NCI-H146 treated with DMSO at 0.1 percent for 48 hours (cell line): ENCODE measurements around the gene SLC39A11.
"Not testable (repeated sequence)": the region's sequence is repeated elsewhere in the genome, so short reads cannot be mapped to it uniquely, and the experiment has no call there.

Experiments used
- DNase-seq: peaks from one replicate; lab custom pipeline; 2025; ENCODE audit not compliant: unreplicated experiment; lab: John Stamatoyannopoulos, UW

Gene SLC39A11

DNA sequence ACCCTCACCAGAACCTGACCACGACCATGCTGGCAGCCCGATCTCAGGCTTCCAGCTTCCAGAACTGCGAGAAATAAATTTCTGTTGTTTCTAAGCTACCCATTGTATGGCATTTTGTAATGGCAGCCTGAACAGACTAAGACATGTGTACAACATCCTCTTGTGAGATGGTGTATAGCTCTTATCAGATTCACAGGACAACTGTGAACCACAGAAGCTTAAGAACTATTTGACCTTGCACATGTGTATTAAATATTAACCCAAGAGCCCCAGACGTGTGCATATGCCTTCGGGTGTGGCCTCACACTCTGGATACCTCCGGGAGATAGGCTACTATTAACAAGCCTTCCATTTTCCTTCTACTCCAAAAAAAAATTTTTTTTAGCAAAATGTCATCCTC lies 248.9 kb downstream of the SLC39A11 start:
- DNase-seq: no peak

DNA sequence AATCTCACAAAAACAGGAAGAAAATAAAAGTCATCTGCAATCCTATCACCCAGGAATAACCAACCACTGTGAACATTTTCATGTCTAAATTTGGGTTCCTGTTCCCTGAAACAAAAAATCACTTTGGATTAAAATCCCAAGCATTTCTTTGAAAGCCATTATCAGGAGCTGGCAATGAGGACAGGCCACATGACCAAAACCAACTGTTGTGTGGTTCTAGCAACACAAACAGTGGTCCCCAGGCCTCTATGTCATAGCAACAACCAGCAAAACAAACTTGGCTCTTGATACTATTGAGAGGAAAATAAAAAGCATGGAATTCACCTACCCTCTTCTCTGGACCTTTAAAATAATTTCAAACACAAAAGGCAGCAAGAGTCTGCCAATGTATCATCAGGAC lies 252.5 kb downstream of the SLC39A11 start:
- no peak for DNase-seq

DNA sequence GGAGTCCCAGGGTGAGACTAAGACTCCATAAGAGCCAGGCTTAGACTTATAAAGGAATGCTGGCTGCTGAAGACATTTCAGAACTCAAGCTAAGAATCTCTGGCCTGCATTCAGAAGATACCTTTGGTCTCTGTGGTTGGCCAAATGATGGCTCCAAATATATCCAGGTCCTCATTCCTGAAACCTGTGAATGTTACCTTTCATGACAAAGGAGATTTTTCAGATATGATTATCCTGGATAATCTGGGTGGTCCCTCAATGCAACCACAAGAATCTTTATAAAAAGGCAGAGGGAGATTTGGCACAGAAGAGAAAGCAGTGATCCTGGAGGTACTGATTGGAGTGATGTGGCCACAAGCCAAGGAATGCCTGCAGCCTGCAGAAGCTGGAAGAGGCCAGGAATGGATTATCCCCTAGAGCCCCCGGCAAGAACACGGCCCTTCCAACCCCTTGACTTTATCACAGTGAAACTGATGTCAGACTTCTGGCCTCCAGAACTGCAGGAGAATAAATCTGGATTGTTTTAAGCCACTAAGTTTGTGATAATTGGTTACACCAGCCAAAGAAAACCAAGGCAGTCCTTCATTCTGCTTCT lies 253.3 kb downstream of the SLC39A11 start:
- no peak for DNase-seq

DNA sequence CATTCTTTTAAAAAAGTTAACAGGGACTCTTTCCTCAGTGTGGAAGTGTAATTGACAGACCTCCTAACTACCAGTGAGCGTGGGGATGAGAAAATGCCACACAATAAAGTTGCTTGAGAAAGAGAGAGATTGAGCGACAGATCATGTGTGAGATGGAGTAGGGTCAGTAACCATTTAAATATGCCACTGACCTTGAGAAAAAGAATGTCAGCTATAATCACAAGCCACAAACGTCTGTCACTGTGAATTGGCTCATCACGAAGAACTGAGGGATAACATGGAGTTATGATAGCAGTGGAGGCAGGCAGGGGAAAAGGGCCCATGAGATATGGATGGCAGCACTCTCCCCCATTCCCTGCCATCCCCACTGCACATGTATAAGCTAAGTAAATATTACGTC lies 253.9 kb downstream of the SLC39A11 start:
- DNase-seq: no peak

DNA sequence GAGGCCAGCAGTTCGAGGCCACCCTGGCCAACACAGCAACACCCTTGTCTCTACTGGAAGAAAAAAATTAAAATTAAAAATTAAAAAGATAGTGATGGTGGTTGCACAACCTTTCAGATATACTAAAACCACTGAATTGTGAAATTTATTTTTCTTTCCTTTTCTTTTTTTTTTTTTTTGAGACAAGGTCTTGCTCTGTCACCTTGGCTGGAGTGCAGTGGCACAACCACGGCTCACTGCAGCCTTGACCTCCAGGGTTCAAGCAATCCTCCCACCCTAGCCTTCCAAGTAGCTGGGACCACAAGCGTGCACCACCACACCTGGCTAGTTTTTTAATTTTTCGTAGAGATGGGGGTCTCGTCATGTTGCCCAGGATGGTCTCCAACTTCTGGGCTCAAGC lies 254.4 kb downstream of the SLC39A11 start:
- DNase-seq: no peak

DNA sequence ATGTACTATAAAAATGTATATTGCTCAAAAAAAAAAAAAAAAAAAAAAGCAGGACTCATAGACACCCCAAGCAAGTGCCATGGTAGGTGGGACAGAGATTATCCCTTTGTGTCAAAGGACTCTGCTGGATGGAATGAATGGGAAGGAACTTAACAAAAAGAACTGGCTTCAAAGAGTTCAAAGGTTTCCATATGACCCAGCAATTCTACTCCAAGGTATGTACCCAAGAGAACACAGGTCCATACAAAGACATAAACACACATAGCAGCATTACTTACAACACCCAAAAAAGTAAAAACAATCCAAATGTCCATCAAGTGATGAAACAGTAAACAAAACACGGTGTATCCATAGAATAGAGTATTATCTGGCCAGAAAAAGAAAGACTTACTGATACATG lies 255.2 kb downstream of the SLC39A11 start:
- no peak for DNase-seq

DNA sequence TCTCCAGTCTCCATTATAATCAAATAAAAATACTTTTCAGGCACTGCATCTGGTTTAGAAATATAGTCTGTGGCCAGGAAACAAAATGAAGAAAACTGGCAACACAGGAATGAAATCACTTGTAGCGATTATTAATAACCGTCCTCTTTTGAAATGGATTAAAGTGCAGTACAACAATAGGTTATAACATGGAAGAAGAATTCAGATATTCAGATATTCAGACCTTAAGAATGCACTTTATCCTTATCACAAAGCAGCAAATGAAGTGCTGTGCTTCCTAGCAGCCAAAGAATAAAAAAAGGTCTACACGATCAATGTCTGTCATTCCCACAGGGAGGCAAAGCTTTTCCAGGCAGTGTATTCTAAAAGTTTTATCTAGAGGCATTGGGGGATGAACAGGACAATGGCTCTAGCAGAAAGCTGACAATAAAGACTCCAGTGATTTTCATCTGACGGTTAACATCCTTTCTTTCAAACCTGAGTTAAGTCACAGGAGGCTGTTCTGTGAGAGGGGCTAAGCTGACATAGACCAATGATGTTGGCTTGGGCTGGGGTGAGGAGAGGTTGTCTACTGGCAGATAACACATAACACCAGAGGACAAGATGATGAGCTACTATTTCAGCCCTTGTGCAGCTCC lies 259.2 kb downstream of the SLC39A11 start:
- DNase-seq: no peak

DNA sequence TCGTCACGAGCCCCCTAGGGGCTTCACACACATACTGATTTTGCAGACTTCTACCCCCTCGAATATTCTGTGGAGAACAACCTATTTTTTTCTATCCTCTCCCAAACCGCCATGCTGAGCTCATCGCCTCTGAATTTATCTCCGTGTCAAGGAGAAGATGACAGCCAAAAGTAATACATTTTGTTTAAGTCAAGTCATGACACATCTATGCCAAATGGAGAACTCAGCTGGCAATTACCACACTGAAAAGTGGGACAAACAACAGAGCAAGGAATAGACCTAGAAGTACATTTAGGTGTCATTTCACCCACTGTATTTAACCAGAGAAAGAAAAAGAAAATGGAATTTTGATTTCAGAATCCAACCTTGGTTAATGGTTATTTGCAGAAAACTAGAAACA lies 260.2 kb downstream of the SLC39A11 start:
- DNase-seq: no peak

DNA sequence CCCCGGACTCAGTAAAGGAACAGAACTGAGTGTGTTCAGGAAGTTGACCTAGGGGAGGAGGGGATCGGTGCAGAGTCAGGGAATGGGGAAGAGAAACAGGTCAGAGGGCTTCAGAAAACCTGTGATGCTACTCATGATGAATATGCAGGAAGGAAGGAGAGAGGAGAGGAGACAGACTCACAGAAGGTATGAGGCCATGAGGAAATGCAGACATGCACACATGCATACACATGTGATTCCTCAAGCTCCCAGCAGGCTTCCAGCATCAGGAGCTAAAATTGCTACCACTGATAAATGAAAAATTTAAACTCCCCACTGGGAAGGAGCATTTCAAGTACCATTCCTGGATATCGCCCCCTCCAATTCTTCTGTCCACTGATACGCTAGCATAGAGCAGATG lies 262.6 kb downstream of the SLC39A11 start:
- no peak for DNase-seq

DNA sequence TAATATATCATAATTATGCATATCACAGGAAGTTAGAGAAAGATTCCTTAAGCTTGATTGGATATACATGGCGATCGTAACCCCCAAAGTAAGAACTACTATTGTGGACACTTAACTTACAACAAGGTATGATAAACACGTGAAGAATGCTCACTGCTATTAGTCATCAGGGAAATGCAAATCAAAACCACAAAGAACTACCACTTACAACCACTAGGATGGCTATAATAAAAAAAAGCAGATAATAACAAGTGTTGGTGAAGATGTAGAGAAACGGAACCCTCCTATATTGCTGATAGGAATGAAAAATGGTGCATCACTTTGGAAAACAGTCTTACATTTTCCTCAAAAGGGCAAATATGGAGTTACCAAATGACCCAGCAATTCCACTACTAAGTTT lies 265.9 kb downstream of the SLC39A11 start:
- DNase-seq: no peak

DNA sequence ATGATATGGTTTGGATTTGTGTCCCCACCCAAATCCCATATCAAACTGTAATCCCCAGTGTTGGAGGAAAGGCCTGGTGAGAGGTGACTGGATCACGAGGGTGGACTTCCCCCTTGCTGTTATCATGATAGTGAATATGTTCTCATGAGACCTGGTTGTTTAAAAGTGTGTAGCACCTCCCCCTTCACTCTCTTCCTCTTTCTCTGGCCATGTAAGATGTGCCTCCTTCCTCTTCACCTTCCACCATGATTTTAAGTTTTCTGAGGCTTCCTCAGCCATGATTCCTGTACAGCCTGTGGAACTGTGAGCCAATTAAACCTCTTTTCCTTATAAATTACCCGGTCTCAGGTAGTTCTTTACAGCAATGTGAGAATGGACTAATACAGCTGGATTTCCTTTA lies 266.4 kb downstream of the SLC39A11 start:
- DNase-seq: not testable (repeated sequence)

DNA sequence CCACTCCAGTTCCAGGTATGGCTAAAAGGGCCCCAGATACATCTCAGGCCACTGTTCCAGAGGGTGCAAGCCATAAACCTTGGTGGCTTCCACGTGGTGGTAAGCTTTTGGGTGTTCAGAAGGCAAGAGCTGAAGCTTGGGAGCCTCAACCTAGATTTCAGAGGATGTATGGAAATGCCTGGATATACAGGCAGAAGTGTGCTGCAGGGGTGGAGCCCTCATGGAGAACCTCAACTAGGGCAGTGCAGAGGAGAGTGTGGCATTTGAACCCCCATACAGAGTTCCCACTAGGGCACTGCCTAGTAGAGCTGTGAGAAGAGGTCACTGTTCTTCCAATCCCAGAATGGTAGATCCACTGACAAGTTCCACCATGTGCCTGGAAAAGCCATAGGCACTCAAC lies 267.3 kb downstream of the SLC39A11 start:
- DNase-seq: no peak

DNA sequence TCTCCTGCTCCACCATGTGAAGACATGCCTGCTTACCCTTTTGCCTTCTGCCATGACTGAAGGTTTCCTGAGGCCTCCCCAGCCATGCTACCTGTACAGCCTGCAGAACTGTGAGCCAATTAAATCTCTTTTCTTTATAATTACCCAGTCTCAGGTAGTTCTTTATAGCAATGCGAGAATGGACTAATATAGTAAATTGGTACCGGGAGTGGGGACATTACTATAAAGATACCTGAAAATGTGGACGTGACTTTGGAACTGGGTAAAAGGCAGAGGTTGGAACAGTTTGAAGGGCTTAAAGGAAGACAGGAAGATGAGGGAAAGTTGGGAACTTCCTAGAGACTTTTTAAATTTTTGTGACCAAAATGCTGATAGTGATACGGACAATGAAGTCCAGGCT lies 268.2 kb downstream of the SLC39A11 start:
- not testable (repeated sequence) for DNase-seq

DNA sequence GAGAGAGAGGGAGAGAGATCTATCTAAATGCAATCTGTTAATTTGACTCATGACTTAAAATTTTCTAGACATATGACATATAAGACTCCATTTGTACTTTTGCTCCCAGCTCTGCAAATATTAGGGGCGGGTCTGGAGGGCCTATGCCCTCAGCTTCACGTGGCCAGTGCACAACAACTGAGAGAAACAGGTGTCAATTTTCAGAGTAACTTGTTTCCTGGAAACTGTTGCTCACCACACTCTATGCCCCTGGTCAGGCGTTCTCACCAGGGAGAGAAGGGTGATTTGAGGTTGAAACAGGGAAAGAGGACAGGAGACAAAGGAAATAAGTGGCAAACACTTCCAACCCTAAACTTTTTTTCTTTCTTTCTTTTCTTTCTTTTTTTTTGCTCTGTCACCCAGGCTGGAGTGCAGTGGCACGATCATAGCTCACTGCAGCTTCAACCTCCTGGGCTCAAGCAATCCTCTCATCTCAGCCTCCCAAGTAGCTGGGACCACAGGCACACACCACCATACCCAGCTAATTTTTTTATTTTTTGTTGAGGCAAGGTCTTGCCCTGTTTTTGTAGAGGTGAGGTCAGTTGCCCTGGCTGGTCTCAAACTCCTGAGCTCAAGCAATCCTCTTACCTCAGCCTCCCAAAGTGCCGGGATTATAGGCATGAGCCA lies 270.0 kb downstream of the SLC39A11 start:
- DNase-seq: no peak

DNA sequence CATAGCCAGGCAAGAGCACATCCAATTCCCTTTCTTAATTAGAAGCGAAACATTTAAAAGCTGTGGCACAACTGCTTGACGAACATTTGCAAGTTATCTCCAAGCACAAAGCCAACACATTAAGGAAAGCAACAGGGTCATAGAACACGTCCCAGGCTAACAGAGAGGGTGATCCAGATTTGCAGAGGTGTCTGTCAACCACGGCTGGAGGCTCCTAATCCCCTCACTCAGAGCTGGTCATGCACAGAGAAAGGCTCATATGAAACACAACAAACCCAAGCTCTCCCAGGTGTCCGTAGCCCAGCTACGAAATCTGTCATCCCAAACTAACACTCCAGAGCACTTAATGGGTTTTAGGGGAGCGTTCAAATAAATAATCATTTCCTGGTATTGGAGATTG lies 276.1 kb downstream of the SLC39A11 start:
- no peak for DNase-seq

DNA sequence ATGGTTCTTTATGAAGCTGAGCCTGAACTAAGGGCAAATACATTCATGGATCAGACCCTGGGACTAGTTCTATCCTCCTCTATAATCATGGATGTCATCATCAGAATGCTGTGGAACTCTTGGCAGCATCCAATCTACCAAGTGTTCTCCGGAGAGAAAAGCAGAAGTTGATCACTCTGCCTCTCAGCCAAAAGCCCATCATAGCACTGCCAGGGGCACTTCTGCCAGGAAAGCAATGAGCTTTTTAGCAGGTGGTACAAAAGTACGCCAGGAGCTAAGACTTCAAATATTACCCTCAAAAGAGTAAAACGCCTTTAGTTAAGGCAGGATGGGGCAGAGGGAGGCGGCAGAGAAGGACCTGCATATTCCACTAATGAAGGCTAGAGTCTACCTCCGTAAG lies 279.0 kb downstream of the SLC39A11 start:
- no peak for DNase-seq

DNA sequence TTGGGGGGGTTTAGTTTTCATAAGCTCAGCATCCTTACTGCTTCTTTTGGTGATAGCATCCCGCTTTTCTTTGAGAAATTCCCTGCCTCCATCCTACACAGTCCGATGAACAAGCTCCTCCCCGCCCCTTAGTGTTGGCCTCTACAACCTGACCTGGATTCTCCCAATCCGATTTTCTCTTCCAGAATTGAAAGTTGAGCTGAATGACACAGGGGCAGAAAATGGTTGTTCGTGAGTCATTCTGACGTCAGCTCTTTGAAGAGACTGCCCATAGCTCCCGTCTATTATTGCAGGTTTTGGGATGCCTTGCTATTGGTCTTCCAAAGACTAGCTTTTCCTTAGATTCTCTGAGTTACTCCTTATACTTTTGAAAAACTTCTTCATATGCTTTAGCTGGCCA lies 279.7 kb downstream of the SLC39A11 start:
- no peak for DNase-seq

DNA sequence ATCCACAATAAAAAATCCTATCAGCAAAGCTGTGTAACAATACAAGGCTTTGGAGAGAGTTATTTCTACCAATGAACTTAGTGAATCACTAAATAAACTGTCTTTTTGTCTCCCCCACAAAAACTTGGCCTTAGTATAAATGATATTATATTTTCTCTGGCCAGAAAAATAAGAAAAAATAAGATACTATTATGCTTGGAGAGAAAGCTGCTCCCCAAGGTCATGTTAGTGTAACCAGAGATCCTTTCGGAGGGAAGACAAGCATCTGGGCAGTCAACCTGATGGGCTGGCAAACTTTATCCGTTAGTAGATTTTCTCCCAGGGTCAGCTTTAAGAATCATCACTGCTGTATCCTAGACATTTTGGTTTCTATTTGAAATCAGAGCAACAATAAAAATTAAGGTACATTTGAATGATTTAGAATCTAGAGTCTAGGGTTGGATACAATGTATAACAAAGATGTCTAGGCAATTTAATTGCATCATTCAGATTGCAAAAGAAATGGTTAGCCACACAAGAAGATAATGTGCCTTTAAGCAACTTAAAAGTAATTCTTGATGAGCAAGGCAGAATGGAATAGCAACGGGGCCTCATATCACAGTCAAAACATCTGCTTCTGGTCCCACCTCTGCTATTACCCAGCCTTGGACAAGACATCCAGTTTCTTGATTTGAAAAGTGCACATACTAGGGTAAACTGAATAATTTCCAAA lies 280.4 kb downstream of the SLC39A11 start:
- DNase-seq: no peak

DNA sequence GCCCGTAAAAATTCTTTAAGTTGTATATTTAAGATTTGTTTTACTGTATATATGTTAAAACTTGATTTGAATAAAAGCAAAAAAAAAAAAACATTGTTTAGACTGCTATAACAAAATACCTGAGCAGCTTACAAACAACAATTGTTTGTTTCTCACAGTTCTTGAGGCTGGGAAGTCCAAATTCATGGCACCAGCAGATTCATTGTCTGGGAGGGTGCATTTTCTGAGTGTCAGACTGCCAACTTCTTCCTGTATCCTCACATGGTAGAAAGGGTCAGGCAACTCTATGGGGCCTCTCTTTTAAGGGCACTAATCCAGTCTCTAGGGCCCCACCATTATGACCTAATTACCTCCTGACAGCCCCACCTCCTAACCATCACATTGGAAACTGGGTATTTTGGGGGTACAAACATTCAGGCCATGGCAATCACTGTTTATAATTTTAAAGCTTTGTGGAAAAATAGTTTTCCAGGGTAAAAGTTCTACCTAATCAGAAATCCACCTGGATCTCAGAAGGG lies 281.4 kb downstream of the SLC39A11 start:
- no peak for DNase-seq

DNA sequence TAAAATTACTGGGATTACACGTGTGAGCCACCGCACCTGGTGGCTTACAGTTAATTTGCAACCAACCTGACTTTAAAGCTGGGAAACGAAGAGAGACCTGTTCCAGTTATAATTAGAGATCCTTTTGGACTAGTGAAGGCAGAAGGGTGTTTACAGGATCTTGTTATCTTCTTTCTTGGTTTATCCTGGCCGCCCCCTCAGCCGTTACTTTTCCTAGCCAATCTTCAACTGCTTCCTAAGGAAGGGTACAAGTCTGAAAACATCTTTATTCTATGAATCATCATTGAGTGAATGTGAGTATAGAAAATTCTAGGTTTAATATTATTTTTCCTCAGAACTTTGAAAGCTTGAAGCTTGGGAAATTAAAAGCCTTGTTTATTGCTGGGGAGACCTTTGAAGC lies 286.5 kb downstream of the SLC39A11 start:
- DNase-seq: no peak

DNA sequence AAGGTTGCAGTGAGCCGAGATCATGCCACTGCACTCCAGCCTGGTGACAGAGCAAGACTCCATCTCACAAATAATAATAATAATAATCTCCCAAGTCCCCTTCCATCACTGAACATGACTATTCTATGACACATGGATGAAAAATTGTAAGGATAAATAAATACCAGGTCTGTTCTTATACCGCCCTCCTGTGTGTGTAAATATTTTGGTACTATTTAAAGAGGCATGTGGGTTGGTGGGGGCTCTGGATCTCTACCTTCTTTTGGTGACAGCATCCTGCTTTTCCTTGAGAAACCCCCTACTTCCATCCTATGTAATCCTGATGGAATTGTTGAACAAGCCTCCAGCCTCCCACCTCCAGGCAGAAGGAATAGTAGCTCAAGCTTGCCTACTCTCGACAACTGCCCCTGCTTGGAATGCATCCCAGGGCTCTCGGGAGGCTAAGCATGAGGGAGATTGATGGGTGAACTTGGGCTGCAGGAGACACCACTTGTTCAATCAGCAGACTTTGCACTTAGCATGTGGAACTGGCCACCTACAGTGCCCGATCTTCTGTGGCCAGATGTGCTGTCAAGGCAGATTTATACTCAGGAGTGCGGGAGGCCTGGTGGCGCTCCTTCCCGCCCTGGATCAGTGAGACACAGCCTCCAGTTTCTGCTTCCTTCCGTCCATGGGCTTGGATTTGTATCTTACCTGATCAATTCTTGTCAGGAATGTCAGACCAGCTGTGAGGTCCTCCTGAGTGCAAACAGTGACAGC lies 287.4 kb downstream of the SLC39A11 start:
- no peak for DNase-seq
